ENCODE results near the gene CEP68.

GRCh38 chr2:65071499-65072180 is 15.4 kb downstream of the CEP68 start:
- TF ChIP-seq POLR2A (IDR thresholded peaks at IDR 0.05), result no peak
- peak; percentile 14 to 59 (median 44) for TF ChIP-seq CTCF (IDR thresholded peaks at IDR 0.05)
